OCI-LY3 (cell line): Measurements from ENCODE around the gene SLN.

Experiments
- H2AFZ ChIP-seq: fragments of 200-600, 300-600 bp; shearing (Covaris generic); 2 replicates; pipeline ENCODE4 v1.6.0; 2014; ENCODE audit warnings: antibody characterized with exemption, low read depth, low read length
- H3K27ac ChIP-seq: fragments of 200-600, 300-600 bp; sonication (generic); 2 replicates; pipeline ENCODE4 v1.5.1; 2014; ENCODE audit warnings: mild to moderate bottlenecking, low read length, moderate library complexity, mixed read lengths
- H3K27me3 ChIP-seq: fragments of 200-600, 300-600 bp; sonication (generic); 2 replicates; pipeline ENCODE4 v1.6.1; 2014; ENCODE audit warnings: low read depth, low read length, mixed read lengths
- H3K36me3 ChIP-seq: fragments of 200-600, 300-600 bp; sonication (generic); replicated peaks from 2 replicates; pipeline ENCODE3; 2014; ENCODE audit warnings: low read depth, low read length, mixed read lengths
- H3K4me1 ChIP-seq: fragments of 300-600, 200-600 bp; sonication (generic); 2 replicates; pipeline ENCODE4 v1.6.1; 2014; ENCODE audit warnings: low read length, mixed read lengths
- H3K4me2 ChIP-seq: fragments of 200-600, 300-600 bp; sonication (generic); 2 replicates; pipeline ENCODE4 v1.6.1; 2014; ENCODE audit warnings: low read length, mixed read lengths
- H3K4me3 ChIP-seq: fragments of 300-600, 200-600 bp; sonication (generic); 2 replicates; pipeline ENCODE4 v1.5.1; 2014; ENCODE audit warnings: antibody characterized with exemption, mild to moderate bottlenecking, low read length, moderate library complexity
- H3K79me2 ChIP-seq: fragments of 300-600, 200-600 bp; shearing (Covaris generic); 2 replicates; pipeline ENCODE4 v1.6.1; 2014; ENCODE audit warnings: mild to moderate bottlenecking, low read length, mixed read lengths
- H3K9ac ChIP-seq: fragments of 300-600, 200-600 bp; shearing (Covaris generic); 2 replicates; pipeline ENCODE4 v1.6.0; 2014; ENCODE audit warnings: mild to moderate bottlenecking, low read length, moderate library complexity
- H3K9me3 ChIP-seq: fragments of 200-600, 300-600 bp; shearing (Covaris generic); 2 replicates; pipeline ENCODE4 v1.6.1; 2014; ENCODE audit warnings: low read length, mixed read lengths; ENCODE audit not compliant: insufficient read depth
- H4K20me1 ChIP-seq: fragments of 200-600, 300-600 bp; sonication (generic); 2 replicates; pipeline ENCODE4 v1.6.1; 2016; ENCODE audit warnings: low read length, mixed read lengths; ENCODE audit not compliant: insufficient read depth
- CTCF ChIP-seq: fragments of 200-600, 300-600 bp; sonication (generic); IDR thresholded peaks from 2 replicates; pipeline ENCODE4 v1.5.1; 2014; ENCODE audit warnings: antibody characterized with exemption, low read length, low read depth
- EZH2phosphoT487 ChIP-seq: fragments of 200-600 bp; shearing (Covaris generic); IDR thresholded peaks from 2 replicates; pipeline ENCODE4 v1.6.1; 2018; ENCODE audit warnings: antibody characterized with exemption, mixed run types, low read depth

Gene SLN

GRCh38 chr11:107702723-107703122 is 9.1 kb downstream of the SLN start:
- Histone ChIP-seq H3K9ac (no peak overlapping the region), H3K79me2 (no peaks in the 10 kb centered on the region), H2AFZ (no peak overlapping the region), H4K20me1 (no peaks in the 10 kb centered on the region), H3K4me3 (no peak overlapping the region), H3K4me2 (no peak overlapping the region), H3K36me3 (no peaks in the 10 kb centered on the region), H3K27me3 (no peaks in the 10 kb centered on the region), H3K9me3 (no peaks in the 10 kb centered on the region), H3K4me1 (no peaks in the 10 kb centered on the region), H3K27ac (no peak overlapping the region)
- TF ChIP-seq EZH2phosphoT487, result no peak
- TF ChIP-seq CTCF, result no peak

GRCh38 chr11:107702109-107702660 is 9.7 kb downstream of the SLN start:
- Histone ChIP-seq H2AFZ (no peak overlapping the region), H3K27ac (no peak overlapping the region), H3K79me2 (no peaks in the 10 kb centered on the region), H3K4me1 (no peaks in the 10 kb centered on the region), H3K27me3 (no peaks in the 10 kb centered on the region), H3K9ac (no peak overlapping the region), H3K4me2 (no peak overlapping the region), H3K9me3 (no peaks in the 10 kb centered on the region), H4K20me1 (no peaks in the 10 kb centered on the region), H3K36me3 (no peaks in the 10 kb centered on the region), H3K4me3 (no peak overlapping the region)
- TF ChIP-seq CTCF (no peak), EZH2phosphoT487 (no peak)

DNA sequence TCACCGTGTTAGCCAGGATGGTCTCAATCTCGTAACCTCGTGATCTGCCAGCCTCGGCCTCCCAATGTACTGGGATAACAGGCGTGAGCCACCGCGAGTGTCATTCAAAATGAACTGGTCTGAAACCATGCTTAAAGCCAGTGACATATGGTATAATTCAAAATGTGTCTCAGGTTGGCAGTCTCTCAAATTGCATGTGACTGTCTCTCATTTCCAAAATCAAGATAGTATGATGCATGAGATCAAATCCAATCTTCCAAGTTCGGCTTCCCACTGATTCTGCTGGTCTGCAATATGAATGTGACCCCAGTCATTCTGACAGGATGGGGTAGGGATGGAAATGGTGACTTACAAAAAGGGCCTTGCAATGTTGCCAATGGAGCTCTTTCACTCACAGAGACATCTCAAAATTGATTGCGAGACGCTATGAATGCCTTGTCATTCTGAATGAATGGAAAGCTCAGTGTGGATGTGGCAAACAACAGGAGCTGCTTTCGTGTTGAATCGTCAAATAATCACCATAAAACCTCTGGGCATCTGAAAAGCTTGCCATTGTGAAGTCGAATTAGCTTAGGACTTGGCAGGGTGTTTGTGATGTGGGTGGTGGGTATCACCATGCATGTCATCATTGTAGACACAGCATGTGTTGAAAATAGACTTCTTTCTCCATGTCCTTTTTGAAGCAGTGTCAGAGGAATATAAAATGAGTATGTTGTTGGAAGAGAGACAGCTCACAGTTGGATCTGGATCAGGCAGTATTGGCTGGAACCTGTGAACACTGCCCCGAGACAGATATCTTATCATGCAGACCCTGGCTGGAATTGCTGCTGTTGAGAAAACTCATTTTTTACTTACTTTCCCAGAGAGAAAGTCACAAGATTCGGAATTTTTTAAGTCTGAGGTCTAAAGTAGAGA is 12.2 kb downstream of the SLN start:
- Histone ChIP-seq H3K4me3 (no peak overlapping the region), H3K9me3 (no peaks in the 10 kb centered on the region), H3K27ac (no peak overlapping the region), H2AFZ (no peak overlapping the region), H3K4me2 (no peak overlapping the region), H4K20me1 (no peaks in the 10 kb centered on the region), H3K9ac (no peak overlapping the region), H3K4me1 (no peaks in the 10 kb centered on the region), H3K36me3 (no peaks in the 10 kb centered on the region), H3K27me3 (0 out of 2 replicates have a peak, but pooled peaks cover 3% of the 10 kb centered on the region), H3K79me2 (no peaks in the 10 kb centered on the region)
- TF ChIP-seq CTCF (no peak), EZH2phosphoT487 (no peak)

DNA sequence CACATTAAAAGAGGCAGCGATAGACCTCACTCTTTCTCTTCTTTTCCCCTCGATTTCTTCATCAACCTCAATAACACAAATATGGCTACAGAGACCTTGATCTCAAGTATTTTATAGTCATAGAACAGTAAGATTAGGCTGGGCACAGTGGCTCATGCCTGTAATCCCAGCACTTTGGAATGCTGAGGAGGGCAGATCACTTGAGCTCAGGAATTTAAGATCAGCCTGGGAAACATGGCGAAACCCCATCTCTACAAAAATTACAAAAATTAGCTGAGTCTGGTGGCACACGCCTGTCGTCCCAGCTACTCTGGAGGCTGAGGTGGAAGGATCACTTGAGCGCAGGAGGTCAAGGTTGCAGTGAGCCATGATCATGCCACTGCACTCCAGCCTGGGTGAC is 14.6 kb downstream of the SLN start:
- no peak overlapping the region for H3K4me2 ChIP-seq
- H3K9ac ChIP-seq, result no peak overlapping the region
- H3K9me3 ChIP-seq, result no peaks in the 10 kb centered on the region
- no peaks in the 10 kb centered on the region for H3K36me3 ChIP-seq
- H2AFZ ChIP-seq, result no peak overlapping the region
- no peaks in the 10 kb centered on the region for H3K79me2 ChIP-seq
- H4K20me1 ChIP-seq, result no peaks in the 10 kb centered on the region
- H3K4me1 ChIP-seq, result no peaks in the 10 kb centered on the region
- no peak overlapping the region for H3K27ac ChIP-seq
- H3K27me3 ChIP-seq, result 0 out of 2 replicates have a peak, but pooled peaks cover 3% of the 10 kb centered on the region
- TF ChIP-seq CTCF, result no peak
- TF ChIP-seq EZH2phosphoT487, result no peak
- no peak overlapping the region for H3K4me3 ChIP-seq
